Fibroblast of mammary gland (primary cell): Measurements from ENCODE around the gene MAGI1.
"Not testable (repeated sequence)": the region's sequence is repeated elsewhere in the genome, so short reads cannot be mapped to it uniquely, and the experiment has no call there.

ENCODE experiments used
- DNase-seq: peaks from one replicate; pipeline ENCODE4 v3.0.0-alpha.2; 2010; ENCODE audit warnings: low read depth
- H3K4me3 ChIP-seq: 2 replicates; pipeline ENCODE4 v1.5.1; 2011; ENCODE audit warnings: low read depth, mild to moderate bottlenecking, low read length, moderate library complexity; ENCODE audit not compliant: control insufficient read depth
- TF ChIP-seq, protein P1 (sequence below): conservative IDR thresholded peaks from 2 replicates; pipeline ENCODE4 v1.5.1; 2011; ENCODE audit warnings: low read depth, low read length, inconsistent platforms; ENCODE audit not compliant: control insufficient read depth, insufficient read depth

The MAGI1 gene

DNA sequence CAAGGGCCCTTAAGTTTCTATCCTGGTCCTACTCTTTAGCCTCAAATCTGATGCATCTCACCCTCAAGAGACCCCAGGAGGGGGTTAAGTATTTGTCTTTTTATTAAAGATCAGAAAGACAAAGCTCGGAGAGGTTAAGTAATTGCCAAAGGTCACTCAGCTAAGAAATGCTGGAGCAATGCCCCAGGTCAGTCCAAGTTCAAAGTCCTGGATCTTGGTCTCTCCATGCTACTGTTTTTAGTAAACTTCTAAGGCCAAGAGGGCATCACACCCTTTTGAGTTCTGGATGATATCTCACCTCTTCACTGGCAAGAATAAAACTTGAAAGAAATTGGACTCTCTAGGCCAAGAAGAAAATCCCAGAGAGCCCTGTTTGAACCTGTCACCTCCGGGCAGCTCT, 488.6 kb downstream of the MAGI1 start:
- TF ChIP-seq, protein P1, sequence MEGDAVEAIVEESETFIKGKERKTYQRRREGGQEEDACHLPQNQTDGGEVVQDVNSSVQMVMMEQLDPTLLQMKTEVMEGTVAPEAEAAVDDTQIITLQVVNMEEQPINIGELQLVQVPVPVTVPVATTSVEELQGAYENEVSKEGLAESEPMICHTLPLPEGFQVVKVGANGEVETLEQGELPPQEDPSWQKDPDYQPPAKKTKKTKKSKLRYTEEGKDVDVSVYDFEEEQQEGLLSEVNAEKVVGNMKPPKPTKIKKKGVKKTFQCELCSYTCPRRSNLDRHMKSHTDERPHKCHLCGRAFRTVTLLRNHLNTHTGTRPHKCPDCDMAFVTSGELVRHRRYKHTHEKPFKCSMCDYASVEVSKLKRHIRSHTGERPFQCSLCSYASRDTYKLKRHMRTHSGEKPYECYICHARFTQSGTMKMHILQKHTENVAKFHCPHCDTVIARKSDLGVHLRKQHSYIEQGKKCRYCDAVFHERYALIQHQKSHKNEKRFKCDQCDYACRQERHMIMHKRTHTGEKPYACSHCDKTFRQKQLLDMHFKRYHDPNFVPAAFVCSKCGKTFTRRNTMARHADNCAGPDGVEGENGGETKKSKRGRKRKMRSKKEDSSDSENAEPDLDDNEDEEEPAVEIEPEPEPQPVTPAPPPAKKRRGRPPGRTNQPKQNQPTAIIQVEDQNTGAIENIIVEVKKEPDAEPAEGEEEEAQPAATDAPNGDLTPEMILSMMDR: no peak
- no peak for DNase-seq
- H3K4me3 ChIP-seq: no peak overlapping the region

GRCh38 chr3:65549626-65549959, 489.1 kb downstream of the MAGI1 start:
- no peak for DNase-seq
- H3K4me3 ChIP-seq: no peak overlapping the region
- TF ChIP-seq, protein P1: no peak

DNA sequence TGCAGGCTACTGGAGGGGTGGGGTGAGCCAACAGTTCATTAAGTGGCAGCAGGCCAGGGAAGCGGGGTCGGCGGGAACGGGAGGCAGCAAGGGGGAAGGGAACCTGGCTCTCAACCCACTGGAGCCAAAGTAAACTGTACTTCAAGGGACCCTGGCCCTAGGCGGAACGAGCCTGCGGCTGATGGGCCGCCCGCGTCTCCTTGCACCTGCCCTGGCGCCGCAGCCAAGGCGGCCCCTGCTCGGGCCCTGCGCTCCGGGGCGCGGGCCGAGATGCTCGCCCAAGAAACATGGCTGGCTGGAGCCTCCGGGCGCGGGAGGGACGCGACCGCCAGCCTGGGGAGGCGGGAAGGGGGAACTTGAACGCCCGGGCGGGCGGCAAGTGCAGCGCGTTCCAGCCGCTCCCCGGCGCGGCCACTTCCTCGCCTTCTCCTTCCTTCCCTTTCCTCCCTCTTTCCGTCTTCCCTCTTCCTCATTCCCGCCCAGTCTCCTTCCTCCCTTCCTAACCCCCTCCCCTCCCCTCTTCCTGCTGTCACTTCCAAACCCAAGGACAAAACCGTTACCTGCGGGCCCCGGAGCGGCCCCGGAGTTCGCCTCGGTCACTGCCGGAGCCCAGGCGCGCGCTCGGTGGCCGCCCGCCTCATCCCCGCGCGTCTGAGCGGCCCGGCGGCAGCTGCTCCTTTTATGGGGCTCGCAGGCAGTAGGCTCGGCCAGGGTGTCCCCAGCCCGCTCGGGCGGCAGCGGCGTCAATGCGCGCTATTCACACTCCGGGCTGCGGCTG, 489.7 kb downstream of the MAGI1 start:
- no peak for DNase-seq
- H3K4me3 ChIP-seq: peak overlapping the region; percentile 36
- TF ChIP-seq, protein P1: no peak

- TF ChIP-seq, protein P1: no peak
- peak; percentile 28 for DNase-seq
Measured at GRCh38 chr3:65545429-65545828, 493.3 kb downstream of the MAGI1 start.

DNA sequence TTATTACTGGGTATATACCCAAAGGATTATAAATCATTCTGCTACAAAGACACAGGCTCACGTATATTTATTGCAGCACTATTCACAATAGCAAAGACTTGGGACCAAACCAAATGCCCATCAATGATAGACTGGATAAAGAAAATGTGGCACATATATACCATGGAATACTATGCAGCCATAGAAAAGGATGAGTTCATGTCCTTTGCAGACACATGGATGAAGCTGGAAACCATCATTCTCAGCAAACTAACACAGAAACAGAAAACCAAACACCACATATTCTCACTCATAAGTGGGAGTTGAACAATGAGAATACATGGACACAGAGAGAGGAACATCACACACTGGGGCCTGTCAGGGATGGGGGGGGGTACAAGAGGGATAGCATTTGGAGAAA, 495.3 kb downstream of the MAGI1 start:
- H3K4me3 ChIP-seq, DNase-seq: not testable (repeated sequence)

More at GRCh38 chr3:65545429-65545828, 493.3 kb downstream of the MAGI1 start:
- no peak overlapping the region for H3K4me3 ChIP-seq

GRCh38 chr3:65540666-65541065, 498.1 kb downstream of the MAGI1 start:
- no peak overlapping the region for H3K4me3 ChIP-seq
- TF ChIP-seq, protein P1: no peak
- DNase-seq: no peak

DNA sequence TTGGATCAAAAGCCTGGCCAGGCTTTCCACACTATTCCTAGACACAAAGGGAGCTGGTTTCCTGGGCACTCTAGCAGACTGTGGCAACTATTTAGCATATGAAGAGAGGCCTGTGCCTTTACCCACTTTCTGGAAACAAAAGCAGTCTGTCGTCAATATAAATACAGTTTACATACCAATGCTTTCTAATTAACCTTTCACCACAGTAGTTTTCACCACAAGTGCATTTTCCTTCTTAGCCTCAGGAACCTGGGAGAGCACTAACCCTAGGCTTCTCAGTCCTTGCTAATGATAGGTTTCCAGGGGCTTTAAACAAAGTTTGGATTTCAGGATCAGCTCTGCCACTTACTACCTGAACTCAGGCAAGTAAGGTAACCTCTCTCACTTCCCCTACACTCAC, 499.1 kb downstream of the MAGI1 start:
- TF ChIP-seq, protein P1: no peak
- DNase-seq: no peak
- no peak overlapping the region for H3K4me3 ChIP-seq
